Kidney (tissue), 14 donors: ENCODE measurements around the gene PLB1. TPM values are rescaled to one million over a fixed set of nuclear protein-coding genes. Genes with fewer than 3 reads are reported as not detected.

Experiments
- DNase-seq, 5 donors: peaks; one replicate each; pipeline ENCODE4 v3.0.0-alpha.2; 2013 to 2020
- FAIRE-seq: peaks from 2 replicates; lab custom pipeline; 2012; peaks lifted over from hg19 to GRCh38; lab: Jason Lieb, UNC
- H3K27ac ChIP-seq, 2 donors: one replicate each; pipeline ENCODE4 v1.7.0; 2013; ENCODE audit warnings: low read depth in 2 of 2, low read length in 2 of 2, inconsistent platforms in 1 of 2
- H3K27me3 ChIP-seq: one replicate; pipeline ENCODE4 v1.7.1; 2013; ENCODE audit warnings: low read length, inconsistent platforms; ENCODE audit not compliant: control insufficient read depth, insufficient read depth
- H3K36me3 ChIP-seq, 3 donors: one replicate each; pipeline versions ENCODE4 v1.7.0 to v1.7.1; 2013; ENCODE audit warnings: low read length in 3 of 3, control low read depth in 1 of 3, inconsistent platforms in 1 of 3; ENCODE audit not compliant: insufficient read depth in 3 of 3, control insufficient read depth in 2 of 3
- H3K4me1 ChIP-seq, 3 donors: one replicate each; pipeline versions ENCODE4 v1.7.0 to v1.7.1; 2013; ENCODE audit warnings: low read length in 3 of 3, inconsistent platforms in 1 of 3, low read depth in 1 of 3; ENCODE audit not compliant: control insufficient read depth in 2 of 3, insufficient read depth in 2 of 3
- H3K4me3 ChIP-seq, 3 donors: one replicate each; pipeline versions ENCODE4 v1.7.0 to v1.8.1; 2013; ENCODE audit warnings: low read length in 3 of 3, control low read depth in 1 of 3, inconsistent platforms in 1 of 3
- H3K9ac ChIP-seq, 3 donors: one replicate each; pipeline versions ENCODE4 v1.7.0 to v1.7.1; 2013; ENCODE audit warnings: low read length in 3 of 3, control low read depth in 1 of 3, inconsistent platforms in 1 of 3
- H3K9me3 ChIP-seq, 3 donors: one replicate each; pipeline versions ENCODE4 v1.7.0 to v1.7.1; 2013; ENCODE audit warnings: low read length in 3 of 3, control low read depth in 1 of 3, inconsistent platforms in 1 of 3; ENCODE audit not compliant: control insufficient read depth in 2 of 3, insufficient read depth in 1 of 3
- CTCF ChIP-seq: IDR thresholded peaks from 3 replicates; pipeline ENCODE4 v1.5.1; 2012; ENCODE audit warnings: mild to moderate bottlenecking, moderate library complexity, borderline replicate concordance; ENCODE audit not compliant: insufficient read depth; ENCODE audit errors: extremely low read depth
- intact Hi-C: fragments of 100-400 bp; cut with DNase I; formaldehyde crosslinking; loops from one replicate; pipeline ENCODE4 v1.11.1; 2022
- polyA plus RNA-seq: library from polyadenylated mRNA; stranded (reverse); fragments of 350-450 nt; fragmentation: Illumina TruSeq; extraction: RNeasy Lipid Tissue Mini Kit (QIAGEN cat#74804); gene quantifications from one replicate; pipeline ENCODE4 v1.2.3, GENCODE V29; 2014; ENCODE audit warnings: low read depth, low replicate concordance; ENCODE audit not compliant: insufficient read depth
- total RNA-seq: library from RNA; stranded (reverse); fragmentation: NEBNext Ultra II Directional; extraction: Animal tissue kit (Norgen Biotek cat#: 25700); gene quantifications from one replicate; pipeline ENCODE4 v1.2.1, GENCODE V29; 2021
- donor health status: control.
- donor health status: control.
- donor health status: control.
- donor health status: control.
- donor health status: control.
- donor health status: DM: yes; HTN: yes; CAD: no.
- donor health status: Normal renal cell carcinoma (clear cell type).

The PLB1 gene
- total and polyA plus RNA-seq, 2 donors from 2014 or later, result 0.95 to 6.8 TPM

- peak; percentile 91 to 95 (median 92) for DNase-seq
- Histone ChIP-seq H3K4me3 (peak overlapping the region in 2 of 3 donors; percentile 3 to 9), H3K36me3 (no peaks in the 10 kb centered on the region), H3K9ac (peak overlapping the region in 1 of 3 donors; percentile 46), H3K9me3 (no peaks in the 10 kb centered on the region), H3K27ac (peak overlapping the region; percentile 74 to 77), H3K4me1 (peaks cover 2 to 11% (median 7%) of the 10 kb centered on the region in 3 donors), H3K27me3 (no peaks in the 10 kb centered on the region)
- intact Hi-C loops, result no loop called here
- TF ChIP-seq CTCF, result peak; percentile 83
- FAIRE-seq, result peak; percentile 45
Measured at GRCh38 chr2:28594332-28595108, 98.7 kb downstream of the PLB1 start.

DNA sequence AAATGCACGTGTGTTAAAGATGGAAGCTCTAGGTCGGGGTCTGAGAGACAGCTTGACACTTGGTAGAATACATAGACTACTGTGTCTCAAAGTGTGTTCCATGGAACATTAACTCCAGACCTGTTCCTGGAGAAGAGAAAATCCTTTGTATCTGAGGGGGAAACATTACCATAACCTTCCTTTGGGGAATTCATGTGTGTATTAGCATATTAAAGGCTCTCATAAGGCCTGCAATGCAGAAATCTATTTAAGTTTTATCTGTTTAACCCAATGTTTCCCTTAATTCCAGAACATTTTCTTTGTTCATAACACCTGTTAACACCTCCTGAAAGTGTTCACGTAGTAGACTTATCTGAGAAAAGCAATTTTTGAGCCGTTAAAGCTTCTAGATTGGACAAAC is 99.5 kb downstream of the PLB1 start:
- peak overlapping the region; percentile 74 to 77 for H3K27ac ChIP-seq
- H3K4me3 ChIP-seq, result no peak overlapping the region
- DNase-seq (no peak), FAIRE-seq (no peak)
- H3K9me3 ChIP-seq, result no peaks in the 10 kb centered on the region
- no peak for TF ChIP-seq CTCF
- H3K27me3 ChIP-seq, result no peaks in the 10 kb centered on the region
- peaks cover 2 to 11% (median 7%) of the 10 kb centered on the region in 3 donors for H3K4me1 ChIP-seq
- no peaks in the 10 kb centered on the region for H3K36me3 ChIP-seq
- no peak overlapping the region for H3K9ac ChIP-seq
- intact Hi-C loops, result no loop called here

GRCh38 chr2:28598484-28598883 is 102.6 kb downstream of the PLB1 start:
- no peaks in the 10 kb centered on the region for H3K9me3 ChIP-seq
- no peak for FAIRE-seq
- intact Hi-C loops, result no loop called here
- no peak for TF ChIP-seq CTCF
- H3K4me3 ChIP-seq, result no peak overlapping the region
- no peaks in the 10 kb centered on the region for H3K27me3 ChIP-seq
- no peak overlapping the region for H3K9ac ChIP-seq
- DNase-seq, result no peak
- no peak overlapping the region for H3K27ac ChIP-seq
- no peaks in the 10 kb centered on the region for H3K36me3 ChIP-seq
- H3K4me1 ChIP-seq, result peaks cover 2 to 11% (median 9%) of the 10 kb centered on the region in 3 donors
